Colon (tissue), 2 donors: ENCODE data around the gene MICU1.
"Not testable (repeated sequence)": the region's sequence is repeated elsewhere in the genome, so short reads cannot be mapped to it uniquely, and the experiment has no call there.

Experiments
- FAIRE-seq: peaks from 2 replicates; lab custom pipeline; 2012; peaks lifted over from hg19 to GRCh38; lab: Jason Lieb, UNC
- donor health status: control.
- donor health status: control.

The MICU1 gene

DNA sequence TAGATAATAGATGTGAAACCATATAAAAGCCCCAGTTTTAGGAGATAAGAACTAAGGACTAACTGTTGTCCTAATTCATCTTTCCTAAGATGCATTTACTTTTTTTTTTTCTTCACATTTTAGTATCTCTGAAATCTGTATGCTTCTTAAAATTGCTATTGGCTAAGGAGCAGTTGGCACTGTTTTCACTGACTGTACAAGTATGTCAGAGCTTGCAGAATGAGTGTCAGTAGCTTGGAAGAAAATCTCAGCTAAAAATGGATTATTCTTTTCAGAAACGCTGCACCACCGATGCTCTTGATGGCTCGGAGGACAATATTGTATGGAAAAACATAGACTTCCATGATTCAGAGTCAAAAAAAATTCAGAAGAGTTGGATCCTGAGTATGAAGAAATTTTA, 180.0 kb downstream of the MICU1 start:
- no peak for FAIRE-seq

DNA sequence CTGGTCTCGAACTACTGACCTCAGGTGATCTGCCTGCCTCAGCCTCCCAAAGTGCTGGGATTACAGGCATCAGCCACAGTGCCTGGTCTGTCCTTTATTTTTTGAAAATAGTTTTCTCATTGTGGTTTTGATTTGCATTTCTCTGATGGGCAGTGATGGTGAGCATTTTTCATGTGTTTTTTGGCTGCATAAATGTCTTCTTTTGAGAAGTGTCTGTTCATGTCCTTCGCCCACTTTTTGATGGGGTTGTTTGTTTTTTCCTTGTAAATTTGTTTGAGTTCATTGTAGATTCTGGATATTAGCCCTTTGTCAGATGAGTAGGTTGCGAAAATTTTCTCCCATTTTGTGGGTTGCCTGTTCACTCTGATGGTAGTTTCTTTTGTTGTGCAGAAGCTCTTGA, 182.9 kb downstream of the MICU1 start:
- FAIRE-seq, result not testable (repeated sequence)

DNA sequence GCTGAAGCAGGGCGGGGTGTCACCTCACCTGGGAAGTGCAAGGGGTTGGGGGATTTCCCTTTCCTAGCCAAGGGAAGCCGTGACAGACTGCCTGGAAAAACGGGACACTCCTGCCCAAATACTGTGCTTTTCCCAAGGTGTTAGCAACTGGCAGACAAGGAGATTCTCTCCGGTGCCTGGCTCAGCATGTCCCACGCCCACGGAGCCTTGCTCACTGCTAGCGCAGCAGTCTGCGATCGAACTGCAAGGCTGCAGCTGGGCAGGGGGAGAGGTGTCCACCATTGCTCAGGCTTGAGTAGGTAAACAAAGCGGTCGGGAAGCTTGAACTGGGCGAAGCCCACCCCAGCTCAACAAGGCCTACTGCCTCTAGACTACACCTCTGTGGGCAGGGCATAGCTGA, 190.3 kb downstream of the MICU1 start:
- FAIRE-seq, result no peak

DNA sequence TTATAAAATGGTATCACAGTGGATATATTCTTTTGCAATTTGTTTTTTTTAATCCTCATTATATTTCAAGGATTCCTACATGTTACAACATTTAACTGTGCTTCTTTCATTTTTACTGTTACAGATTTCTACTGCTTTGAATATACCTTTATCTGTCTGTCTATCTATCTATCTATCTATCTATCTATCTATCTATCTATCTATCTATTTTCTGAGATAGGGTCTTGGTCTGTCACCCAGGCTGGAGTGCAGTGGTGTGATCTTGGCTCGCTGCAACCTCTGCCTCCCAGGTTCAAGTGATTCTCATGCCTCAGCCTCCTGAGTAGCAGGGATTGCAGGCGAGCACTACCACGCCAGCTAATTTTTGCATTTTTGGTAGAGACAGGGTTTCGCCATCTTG, 194.9 kb downstream of the MICU1 start:
- FAIRE-seq, result not testable (repeated sequence)

DNA sequence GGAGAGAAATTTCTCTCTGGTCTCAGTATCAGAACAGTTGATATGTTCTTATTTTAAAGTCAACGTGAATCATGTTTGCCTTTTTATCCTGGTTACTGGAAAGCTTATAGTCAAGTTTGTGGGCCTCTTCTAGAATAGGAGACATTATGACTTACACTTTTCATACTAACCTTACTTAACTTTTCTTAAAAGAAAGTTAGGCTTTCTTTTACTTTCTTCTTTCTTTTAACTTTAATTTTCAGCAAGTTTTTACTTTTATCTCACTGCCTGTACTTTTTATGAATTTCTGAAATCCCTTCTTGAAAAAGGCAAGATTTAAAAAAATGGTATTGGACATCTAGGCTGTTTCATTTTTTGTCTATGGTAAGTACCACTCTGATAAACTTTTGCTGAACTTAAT, 195.9 kb downstream of the MICU1 start:
- FAIRE-seq, result no peak

DNA sequence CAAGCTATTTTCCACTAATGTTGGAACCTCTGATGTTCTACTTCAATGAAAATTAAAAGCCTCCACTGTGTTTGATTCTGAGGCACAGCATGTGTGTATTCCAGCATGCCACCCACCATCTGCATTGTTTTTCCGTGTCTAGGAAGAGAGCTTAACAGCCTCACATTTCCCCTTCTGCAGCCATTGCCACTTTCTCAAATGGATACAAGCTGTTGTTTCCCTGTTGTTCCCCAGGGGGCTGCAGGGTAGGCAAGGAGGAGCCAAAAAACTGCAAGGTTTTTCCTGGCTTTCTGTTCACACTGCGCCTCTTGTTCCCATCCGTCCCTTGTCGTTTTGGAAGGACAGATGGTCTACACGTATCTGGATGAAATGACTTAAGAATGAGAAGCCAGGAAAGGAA, 198.9 kb downstream of the MICU1 start:
- FAIRE-seq, result no peak

DNA sequence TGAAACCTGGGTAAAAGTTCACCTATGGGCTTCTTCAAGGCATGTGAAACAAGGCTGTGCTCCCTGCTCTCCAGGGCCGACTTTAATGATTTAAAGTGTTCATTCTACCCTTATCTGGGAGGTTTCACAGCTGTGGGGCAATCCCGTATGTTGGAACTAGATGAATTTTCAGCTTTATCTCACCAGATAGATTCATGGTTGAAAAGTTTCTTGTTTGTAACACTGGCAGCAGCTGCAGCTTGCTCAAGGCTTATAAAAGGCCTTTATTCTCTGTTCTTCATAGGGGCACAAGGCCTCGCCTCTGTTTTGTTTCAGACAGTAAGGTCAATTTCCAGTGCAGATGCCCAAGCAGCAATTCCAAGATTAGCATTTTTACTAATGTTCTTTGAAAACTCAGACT, 200.7 kb downstream of the MICU1 start:
- FAIRE-seq, result no peak

DNA sequence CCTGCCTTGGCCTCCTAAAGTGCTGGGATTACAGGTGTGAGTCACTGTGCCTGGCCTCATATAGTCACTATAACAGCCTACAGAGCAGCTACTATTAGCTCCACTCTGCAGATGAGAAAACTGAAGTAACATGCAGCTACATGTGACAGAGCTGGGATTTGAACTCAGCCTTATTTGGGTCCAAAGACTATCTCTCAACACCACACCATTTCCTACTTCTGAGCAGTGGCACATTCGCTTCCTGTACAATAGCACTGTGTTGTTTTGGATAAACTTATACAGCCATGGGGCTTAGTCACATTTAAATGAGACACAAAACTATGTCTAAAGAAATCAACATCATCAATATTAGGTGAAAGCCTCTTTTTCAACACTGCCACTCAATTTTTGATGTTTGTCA, 201.3 kb downstream of the MICU1 start:
- FAIRE-seq, result no peak

DNA sequence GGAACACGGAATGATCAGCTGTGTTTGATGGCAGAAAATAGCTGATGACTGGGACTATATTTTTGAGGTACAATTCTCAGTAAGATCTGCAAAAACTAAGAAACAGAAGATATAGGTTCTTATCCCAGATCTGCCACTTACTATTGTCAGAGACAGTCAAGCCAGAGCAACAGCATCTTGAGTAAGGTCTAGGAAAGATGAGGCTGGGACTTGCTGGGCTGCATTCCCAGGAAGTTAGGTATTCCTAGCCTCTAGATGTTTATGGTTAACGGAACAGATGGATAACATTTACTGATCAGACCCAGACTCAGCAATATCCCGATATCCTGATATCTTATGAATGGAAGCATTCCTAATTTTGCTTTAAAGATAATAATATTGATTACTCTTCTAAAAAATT, 202.5 kb downstream of the MICU1 start:
- no peak for FAIRE-seq

DNA sequence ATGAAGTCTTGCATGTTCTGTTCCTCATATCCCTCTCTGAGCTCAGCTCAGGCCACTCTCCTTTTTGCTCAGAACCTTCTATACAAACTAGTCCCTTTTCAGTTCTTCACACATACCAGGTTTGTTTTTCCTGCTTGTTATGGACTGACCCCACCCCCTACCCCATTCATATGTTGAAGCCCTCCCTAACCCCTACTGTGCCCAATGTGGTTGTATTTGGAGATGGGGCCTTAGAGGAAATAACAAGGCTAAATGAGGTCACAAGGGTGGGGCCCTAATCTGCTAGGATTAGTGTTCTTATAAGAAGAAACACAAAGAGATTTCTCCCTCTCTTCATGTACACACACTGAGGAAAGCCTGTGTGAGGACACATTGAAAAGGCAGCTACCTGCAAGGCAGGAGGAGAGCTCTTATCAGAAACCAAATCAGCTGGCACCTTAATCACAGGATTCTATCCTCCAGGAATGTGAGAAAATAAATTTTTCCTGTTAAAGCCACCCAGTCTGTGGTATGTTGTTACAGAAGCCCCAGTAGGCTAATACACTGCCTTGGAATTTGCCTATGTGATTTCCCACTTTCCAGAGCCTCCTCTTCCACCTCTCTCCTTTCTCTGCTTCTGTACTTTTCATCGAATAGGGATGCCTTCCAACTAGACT, 203.9 kb downstream of the MICU1 start:
- no peak for FAIRE-seq

DNA sequence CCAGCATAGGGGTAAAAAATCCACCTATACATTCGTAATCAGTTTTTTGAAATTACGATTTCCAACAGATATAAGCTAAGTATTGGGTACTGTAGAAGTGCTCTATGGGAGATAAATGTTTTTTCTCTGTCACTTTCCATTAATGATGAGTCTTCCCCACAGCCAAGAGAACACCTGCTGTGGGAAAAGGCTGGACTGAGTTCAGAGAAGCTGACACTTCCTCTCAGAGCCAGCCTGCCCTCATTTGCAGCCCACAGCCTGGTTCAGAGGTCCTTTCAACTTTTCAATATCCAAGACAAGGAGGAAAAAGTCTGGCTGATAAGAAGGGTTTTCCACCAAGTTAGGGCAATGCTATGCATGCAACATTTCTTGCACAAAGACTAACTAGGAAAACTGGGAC, 206.6 kb downstream of the MICU1 start:
- FAIRE-seq, result no peak

DNA sequence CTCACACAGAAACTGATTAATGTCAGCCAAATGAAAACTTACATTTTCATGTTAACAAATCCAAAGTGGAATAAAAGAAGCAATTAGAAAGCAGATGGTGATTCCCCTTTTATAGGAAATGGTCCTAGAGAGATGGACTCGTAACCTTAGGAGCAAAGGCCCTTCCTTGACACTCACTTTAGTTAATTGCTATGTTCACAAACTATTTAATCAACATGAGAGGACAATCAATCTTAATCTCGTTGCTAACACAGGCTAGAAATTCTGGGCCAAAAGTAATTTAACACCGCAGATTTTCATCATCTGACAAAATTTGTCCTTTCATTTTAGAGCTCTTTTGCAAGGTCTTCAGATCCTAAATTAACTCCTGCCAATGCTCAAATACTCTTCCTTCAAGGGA, 207.2 kb downstream of the MICU1 start:
- FAIRE-seq, result no peak

DNA sequence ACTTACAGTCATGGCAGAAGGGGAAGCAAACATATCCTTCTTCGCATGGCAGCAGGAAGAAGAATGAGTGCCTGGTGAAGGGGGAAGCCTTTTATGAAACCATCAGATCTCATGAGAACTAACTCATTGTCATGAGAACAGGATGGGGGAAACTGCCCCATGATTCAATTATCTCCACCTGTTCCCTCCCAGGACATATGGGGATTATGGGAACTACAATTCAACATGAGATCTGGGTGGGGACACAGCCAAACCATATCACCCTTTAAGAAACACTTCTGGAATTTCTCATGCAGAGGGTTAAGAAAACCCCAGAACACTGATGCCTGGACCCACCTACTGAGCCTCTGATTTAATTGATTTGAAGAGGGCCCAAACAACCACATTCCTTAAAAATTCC, 207.9 kb downstream of the MICU1 start:
- FAIRE-seq, result no peak

DNA sequence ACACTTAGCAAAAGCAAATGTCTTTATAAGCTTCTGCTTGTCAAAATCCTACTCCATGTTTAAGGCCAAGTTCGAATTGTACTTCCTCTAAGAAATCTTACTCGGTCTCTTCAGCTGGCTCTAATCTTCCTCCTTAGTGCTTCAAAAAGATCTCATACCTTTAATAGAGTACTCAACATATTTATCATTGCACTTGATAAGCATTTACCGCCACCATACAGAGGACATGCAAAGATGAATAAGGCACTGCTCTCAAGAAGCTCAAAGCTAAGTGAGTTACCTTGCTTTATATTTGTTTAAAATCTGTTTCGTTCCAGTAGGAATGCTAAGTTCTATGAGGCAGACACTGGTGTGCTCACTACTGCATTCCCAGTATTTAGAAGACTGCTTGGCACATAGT, 209.2 kb downstream of the MICU1 start:
- FAIRE-seq, result no peak

DNA sequence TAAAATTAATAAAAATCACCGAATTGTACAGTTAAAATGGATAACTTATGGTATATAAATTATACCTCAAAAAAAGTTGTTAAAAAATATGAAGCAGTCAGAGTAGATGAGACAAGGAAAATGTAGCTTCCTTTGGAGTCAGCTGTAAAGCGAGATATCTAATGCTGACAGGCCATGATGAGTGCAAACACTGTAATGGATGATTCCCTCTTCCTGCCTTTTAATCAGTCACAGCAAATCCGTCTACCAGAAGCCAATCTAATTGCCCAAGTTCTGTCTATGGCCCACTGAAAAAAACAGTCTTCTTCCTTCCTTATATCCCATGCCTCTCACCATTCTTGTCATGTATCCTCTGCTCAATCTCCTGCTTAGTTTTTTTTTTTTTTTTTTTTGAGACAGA, 211.2 kb downstream of the MICU1 start:
- no peak for FAIRE-seq

DNA sequence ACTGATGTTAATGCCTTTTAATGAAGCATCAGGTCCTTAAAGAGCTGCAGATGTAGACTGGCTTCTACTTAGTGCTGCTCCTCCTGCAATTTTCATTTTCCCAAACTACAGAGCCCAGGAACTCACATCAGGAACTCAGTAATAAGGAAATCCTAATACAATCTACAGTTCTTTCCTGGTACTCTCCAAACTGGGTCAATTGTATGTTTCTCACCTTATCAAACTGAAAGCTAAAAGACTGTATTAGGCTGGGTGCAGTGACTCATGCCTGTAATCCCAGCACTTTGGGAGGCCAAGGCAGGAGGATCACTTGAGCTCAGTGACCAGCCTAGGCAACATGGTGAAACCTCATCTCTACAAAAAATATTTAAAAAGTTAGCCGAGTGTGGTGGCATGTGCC, 216.7 kb downstream of the MICU1 start:
- FAIRE-seq, result no peak

DNA sequence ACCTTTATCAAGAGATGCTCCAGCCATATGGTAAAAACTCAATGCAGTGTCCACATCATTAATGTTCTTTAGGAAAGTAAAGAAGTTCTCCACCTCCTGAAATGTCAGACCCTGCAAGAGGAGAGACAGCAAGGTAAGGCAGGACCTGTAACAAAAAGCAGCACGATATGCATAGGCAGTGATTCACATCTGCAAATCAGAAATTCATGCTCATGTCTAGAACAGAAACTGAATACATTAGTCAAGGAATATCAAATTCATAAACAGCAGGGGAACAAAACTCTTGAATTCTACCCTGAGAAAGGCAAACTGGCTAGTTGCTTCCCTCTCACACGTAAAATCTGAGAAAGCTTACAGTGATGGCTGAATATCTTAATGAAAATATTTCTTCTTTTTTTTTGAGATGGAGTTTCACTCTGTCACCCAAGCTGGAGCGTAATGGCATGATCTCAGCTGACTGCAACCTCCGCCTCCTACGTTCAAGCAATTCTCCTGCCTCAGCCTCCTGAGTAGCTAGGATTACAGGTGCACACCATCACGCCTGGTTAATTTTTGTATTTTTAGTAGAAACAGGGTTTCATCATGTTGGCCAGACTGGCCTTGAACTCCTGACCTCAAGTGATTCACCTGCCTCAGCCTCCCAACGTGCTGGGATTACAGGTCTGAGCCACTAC, 217.8 kb downstream of the MICU1 start:
- no peak for FAIRE-seq

DNA sequence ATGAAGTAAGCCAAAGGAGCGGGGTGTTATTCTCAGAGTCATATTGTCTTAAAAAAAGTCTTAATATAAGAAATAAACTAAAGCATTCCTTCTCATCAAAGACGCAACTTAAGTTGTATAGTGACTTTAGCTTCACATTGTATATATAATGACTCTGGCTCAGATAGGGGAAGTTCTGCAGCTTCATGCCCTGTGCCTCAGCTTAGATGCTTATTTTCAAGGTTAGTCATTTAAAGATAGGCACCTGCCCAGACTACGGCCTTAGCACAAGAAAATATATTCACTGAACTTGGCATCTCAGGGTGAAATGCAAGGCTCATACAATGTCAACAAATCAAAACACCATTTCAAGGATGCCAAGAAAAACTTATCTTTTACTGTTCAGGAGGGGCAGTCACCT, 218.4 kb downstream of the MICU1 start:
- no peak for FAIRE-seq

DNA sequence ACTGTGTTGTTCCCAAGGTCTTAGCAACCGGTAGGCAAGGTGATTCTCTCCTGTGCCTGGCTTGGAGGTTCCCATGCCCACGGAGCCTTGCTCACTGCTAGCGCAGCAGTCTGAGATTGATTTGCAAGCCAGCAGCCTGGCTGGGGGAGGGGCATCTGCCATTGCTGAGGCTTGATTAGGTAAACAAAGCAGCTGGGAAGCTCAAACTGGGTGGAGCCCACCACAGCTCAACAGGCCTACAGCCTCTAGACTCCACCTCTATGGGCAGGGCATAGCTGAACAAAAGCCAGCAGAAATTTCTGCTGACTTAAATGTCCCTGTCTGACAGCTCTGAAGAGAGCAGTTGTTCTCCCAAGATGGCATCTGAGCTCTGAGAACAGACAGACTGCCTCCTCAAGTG, 230.3 kb downstream of the MICU1 start:
- FAIRE-seq, result not testable (repeated sequence)

DNA sequence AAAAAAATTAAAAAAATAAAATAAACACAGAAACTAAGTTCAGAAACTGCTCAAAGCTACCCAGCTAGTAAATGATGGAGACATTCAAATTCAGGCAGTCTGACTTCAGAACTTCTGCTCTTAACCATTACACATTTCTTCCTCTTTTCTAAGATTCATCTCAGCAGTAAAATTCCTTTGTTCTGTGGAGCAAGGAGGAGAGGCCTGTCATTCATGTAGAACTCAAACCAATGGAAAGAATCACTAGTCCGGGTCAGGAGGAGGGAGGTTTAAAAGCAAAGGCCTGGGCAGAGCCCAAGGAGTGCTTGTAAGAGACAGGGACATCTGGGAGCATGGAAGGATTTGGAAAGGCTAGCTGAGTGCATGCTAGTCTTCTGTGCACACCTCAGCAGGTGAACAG, 233.3 kb downstream of the MICU1 start:
- FAIRE-seq, result no peak

DNA sequence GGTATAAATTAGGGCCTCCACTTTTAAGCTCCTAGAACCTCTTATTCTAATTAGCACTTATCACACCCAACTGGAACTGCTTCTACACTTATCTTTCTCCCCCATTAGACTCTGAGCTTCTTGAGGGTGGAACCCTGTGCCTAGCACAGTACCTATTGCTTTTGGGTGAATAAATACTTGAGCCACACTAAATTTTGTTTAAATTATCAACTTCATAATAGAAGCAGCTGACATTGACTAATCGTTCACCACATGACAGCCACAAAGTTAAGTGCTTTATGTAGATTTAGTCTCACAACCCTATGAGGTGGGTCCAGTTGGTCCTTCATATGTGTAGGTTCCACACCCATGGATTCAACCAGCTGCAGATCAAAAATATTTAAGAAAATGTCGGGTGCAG, 235.1 kb downstream of the MICU1 start:
- no peak for FAIRE-seq

DNA sequence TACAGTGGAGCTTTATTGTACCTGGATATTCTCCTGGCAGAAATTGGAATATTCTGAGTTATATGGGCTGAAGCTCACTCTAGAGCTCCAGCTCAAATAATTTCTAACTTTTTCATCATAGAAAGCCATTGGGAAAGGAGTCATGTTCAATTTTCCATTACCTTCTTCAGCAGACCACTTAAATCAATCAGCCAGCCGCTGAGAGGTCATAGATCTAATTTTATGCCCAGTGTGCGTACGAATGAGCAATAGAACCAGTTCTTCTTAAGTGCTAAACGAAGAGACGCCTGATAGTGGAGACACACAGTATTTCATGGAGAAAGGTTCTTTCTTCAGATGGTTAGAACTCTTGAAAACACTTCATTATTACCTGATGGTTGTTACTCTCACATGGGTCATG, 236.2 kb downstream of the MICU1 start:
- FAIRE-seq, result no peak

DNA sequence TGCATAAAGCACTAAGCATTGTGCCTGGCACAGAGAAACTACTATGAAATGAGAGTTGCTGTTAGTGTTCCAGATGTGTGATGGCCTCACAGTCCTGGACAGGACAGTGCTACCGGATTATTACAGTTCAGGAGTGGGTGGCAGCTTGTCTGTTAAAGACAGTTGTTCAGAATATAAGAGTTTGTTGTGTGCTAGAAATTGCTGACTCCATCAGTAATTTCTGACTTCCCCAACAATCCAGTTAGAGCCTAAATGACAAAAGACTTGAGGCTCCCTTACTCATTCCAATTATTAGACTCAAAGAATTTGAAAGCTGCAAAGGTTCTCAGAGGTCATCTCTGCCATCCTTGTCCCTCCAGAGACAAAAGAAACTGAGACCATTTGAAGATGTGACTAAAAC, 236.9 kb downstream of the MICU1 start:
- no peak for FAIRE-seq

DNA sequence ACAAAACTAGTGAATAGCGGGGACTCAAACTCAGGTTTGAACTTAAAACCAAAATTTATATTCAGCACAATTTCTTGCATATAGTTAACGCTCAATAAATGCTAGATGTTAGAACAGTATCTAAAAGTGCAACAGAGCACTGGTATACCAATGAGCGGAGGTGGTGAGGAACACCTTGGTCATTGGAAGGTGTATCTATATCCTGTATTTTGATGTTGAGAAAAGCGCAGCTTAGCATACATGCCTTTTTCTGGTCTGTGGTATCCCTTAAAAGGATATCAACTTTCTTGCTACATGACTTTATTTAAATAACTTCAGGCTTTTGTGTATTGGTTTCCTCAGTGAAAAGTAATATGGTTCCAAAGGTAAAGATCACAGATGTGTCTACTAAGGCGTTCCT, 237.8 kb downstream of the MICU1 start:
- FAIRE-seq, result no peak
